ENCODE data around the gene CLEC12A.
"Not testable (repeated sequence)": the region's sequence is repeated elsewhere in the genome, so short reads cannot be mapped to it uniquely, and the experiment has no call there.

The CLEC12A gene

DNA sequence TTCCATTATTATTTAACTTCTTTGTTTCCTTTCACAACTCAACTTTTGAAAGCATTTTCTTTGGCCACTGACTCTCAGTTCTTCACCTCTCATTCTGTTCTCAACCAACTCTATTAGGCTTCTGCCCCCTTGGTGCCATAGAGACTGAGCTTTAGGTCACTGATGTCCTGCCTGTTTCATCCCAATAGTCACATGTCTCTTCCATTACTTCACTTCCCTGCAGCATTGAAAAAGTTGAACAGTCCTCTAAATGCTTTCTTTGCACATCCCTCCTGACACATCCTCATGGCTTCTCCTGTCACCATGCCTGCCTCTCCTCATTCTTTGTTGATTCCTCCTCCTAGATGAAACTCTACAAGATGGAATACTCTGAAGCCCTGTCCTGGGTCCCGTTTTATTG lies 2.7 kb downstream of the CLEC12A start:
- DNase-seq, result no peak

- DNase-seq, result not testable (repeated sequence)
These were observed 3.5 kb downstream of the CLEC12A start for GRCh38 chr12:9974731-9975130.

GRCh38 chr12:9975614-9976013 lies 4.4 kb downstream of the CLEC12A start:
- no peak for DNase-seq

DNA sequence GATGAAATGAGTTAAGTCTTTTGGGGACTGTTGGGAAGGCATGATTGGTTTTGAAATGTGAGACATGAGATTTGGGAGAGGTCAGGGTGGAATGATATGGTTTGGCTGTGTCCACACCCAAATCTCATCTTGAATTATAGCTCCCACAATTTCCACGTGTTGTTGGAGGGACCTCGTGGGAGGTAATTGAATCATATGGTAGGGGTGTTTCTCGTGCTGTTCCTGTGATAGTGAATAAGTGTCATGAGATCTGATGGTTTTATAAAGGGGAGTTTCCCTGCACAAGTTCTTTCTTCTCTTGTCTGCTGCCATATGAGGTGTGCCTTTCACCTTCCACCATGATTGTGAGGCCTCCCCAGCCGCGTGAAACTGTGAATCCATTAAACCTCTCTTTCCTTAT lies 5.4 kb downstream of the CLEC12A start:
- DNase-seq, result not testable (repeated sequence)

GRCh38 chr12:9977916-9978315 lies 6.7 kb downstream of the CLEC12A start:
- no peak for DNase-seq

DNA sequence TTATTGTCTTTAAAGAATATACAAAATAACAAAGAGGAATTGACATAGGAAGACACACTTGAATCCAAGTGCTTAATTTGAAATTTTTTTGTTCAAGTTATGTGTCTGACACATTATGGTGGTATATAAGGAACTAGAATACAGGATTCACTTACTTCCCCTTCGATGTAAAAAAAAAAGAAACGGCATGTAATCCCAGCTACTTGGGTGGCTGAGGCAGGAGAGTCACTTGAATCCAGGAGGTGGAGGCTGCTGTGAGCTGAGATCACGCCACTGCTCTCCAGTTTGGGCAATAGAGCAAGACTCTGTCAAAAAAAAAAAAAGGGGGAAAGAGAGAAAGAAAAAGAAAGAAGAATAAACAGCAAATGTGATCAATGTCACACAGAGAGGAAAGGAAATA lies 8.9 kb downstream of the CLEC12A start:
- peak; percentile 68 for DNase-seq

- peak; percentile 49 for DNase-seq
These were observed 20.7 kb downstream of the CLEC12A start for GRCh38 chr12:9991876-9992275.

DNA sequence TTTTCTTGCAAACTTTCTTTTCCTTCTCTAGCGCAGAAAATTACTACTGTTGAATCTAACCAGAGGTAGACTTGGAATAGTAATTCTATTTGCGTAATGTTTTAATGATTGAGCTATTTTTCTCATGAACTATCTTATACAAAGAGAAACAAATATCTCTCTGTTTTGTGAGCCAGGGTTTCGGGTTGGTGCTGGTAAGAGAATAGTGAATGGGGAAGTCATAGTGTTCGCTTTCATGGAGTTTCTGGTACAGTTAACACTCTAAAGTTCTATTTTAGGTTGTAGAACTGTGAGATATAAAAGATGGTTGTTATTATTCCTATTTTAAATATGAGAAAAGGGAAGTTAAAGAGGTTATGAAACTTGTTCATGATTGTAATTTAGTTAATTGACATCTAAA lies 21.1 kb downstream of the CLEC12A start:
- peak; percentile 58 for DNase-seq

DNA sequence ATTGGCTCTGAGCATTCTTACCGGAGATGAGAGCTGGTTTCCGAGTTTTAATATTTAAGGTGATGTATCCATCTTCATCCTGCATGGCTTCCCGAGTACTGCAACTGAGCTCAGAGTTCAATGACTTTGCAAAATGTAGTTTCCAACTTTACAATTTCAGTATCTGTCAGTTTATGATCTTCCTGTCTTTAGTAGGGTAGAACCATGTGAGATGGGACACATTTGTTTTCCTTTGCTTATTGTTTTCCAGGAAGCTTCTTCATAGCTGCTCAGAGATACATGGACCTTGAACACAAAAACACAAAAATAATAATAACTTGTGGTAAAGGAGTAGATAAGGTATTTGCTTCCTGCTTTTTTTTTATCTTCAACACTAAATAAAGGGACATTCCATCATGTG lies 27.8 kb downstream of the CLEC12A start, which contains the start of gene CLEC1B:
Gene CLEC1B, minus strand, starts transcription at position 106 of the 400 bp plus-strand sequence. Its CDS starts 21 bp downstream, at position 85.
- DNase-seq, result no peak

DNA sequence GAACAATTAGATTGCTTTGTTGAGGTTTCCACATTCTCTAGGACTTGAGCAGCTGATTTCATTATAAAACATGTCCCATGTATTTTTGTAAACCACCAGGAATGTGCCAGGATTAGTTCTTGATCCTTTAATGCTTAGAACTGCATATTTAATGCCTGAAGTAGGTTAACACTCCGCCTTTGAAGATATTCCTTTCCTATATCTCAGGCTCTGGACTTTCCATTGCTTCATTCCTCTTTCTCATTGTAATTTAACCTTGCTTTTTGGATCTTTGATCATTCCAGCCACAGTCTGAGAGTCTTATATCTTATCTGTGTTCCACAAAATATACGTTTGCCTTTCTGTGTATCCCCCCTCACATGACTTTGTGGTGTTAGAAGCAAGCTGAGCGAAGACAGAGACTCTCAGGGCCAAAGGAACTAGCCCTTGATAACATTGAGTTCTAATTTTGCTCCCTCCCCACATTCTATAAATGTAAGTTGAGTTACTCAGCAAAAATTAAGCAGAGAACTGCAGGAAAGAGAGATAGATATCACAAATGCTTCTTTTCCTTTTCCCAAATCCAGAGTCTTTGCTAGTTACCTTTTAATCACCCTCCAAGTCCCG lies 30.1 kb downstream of the CLEC12A start:
- no peak for DNase-seq

- no peak for DNase-seq
These were observed 41.6 kb downstream of the CLEC12A start for GRCh38 chr12:10012630-10013330.

DNA sequence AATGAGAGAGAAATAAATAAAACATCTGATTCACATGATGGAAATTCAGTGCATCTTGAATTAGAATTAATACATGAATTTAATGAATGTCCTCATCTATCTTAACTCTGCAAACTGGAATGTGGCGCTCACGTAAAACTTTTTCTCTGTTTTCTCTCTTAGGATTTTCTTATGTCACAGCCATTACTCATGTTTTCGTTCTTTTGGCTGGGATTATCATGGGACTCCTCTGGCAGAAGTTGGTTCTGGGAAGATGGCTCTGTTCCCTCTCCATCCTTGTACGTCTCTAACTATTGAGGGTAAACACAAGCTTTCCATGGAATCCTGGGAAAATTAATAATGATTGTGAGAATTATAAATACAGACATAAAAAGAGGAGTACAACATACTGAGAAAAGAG lies 44.2 kb downstream of the CLEC12A start:
- DNase-seq, result no peak

DNA sequence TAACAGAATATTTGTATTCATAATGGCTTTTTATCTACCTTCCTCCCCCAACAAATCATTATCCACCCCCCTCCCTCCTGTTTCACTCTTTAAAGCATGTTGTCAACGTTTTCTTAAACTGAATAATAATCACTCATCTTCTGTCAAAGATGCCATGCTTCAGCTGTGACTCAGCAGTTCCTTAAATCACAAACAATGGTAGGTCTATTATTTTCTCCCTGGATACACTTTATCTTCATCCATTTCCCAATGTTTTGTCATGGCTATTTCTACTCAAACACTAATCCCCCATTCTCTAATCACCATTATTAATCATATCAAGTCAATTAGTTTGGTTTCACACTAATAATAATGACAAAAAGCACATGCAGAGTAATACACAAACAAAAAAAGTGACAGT lies 45.7 kb downstream of the CLEC12A start:
- DNase-seq, result peak; percentile 8

GRCh38 chr12:10018386-10018785 lies 47.2 kb downstream of the CLEC12A start:
- DNase-seq, result peak; percentile 48

GRCh38 chr12:10021342-10021741 lies 50.1 kb downstream of the CLEC12A start:
- DNase-seq, result no peak

DNA sequence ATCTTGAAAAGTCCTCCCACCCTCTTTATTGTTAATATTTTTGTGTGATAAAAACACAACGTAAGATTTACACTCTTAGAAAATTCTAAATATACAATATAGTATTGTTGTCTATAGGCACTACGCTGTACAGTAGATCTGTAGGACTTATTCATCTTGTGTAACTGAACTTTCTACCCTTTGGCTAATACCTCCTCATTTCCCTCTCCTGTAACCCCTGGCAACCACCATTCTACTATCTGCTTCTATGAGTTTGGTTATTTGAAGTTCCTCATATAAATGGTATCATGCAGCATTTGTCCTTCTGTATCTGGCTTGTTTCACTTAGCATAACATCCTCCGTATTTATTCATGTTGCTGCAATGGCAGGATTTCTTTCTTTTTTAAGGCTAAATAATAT lies 54.0 kb downstream of the CLEC12A start:
- DNase-seq, result peak; percentile 74

- not testable (repeated sequence) for DNase-seq
These were observed 55.5 kb downstream of the CLEC12A start for GRCh38 chr12:10026666-10027065.

GRCh38 chr12:10027311-10027710 lies 56.1 kb downstream of the CLEC12A start:
- DNase-seq, result peak; percentile 71

DNA sequence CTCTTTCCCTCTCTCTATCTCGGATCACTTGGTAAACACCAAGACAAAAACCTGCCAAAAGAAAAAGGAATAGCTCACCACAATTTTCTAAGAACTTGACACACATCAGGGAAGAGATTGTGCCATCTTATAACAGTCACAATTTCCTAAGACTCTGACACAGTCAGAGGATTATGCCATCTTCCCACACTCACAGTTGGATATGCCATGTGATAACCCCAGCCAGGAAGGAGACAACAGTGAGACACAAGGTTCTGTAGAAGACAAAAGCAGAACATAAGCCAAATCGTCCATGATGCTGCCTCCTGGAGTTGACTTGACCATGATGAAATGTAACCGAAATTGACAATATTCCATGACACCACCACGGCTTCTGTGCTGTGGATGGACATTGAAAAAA lies 56.5 kb downstream of the CLEC12A start:
- DNase-seq, result peak; percentile 98

DNA sequence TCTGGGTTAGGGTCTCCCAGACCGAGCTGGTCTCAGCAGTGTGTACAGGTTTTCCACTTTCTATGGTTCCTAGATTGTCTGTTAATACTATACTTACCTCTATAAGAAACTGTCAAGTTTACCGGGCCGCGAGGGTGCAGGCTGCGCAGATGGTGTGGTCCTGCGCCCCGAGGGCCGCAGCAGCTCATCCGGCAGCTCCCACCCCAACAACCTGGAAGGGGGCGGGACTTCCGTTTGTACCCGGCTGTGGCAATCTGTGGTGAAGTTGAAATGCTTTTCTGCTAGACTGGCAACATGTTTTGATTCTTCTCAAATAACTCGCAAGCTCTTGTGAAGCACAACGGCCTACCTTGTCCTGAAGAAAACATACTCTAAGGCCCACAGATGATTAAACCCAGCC lies 59.2 kb downstream of the CLEC12A start, which contains the start of gene CLEC9A:
Gene CLEC9A, plus strand, starts transcription at position 237 of the 400 bp plus-strand sequence. CDS start 22,006 bp downstream, outside the sequence.
- no peak for DNase-seq

GRCh38 chr12:10031321-10031720 lies 60.1 kb downstream of the CLEC12A start:
- DNase-seq, result no peak

- DNase-seq, result no peak
These were observed 60.6 kb downstream of the CLEC12A start for GRCh38 chr12:10031771-10032175.

DNA sequence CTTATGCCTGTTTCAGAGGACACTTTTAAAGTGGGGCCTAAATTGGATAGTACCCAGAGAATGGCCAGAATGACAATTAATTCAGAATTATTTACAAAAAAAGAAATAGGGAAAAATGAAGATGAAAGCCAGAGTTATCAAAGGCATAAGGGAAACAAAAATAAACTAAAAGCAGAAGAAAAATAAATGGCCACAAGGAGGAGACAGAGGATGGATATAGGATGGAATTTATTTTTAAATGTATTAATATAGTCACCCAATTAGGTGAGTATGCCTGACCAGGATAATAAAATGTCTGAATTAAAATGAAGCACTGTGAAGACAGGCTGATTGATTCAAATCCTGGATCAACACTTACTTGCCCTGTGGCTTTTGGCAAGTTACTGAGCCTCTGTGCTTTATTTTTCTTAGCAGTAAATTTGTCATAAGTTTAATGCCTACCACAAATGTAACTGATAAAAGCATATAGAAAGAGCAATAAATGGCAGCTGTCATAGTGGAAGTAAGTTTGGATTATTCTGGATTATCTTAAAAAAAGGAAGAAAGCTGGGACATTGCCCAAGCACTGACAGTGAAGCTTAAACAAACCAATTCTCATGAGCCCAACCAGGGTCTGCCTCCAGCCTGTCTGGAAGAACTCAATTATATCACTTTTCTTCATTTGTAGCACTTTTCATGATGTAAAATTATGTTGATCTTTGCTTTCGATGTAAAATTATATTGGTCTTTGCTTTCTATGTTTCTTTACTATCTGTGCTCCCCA lies 62.8 kb downstream of the CLEC12A start:
- peak; percentile 50 for DNase-seq

Measured in MV-4-11 (cell line).